GM12874 (cell line): ENCODE results near the gene TLE6.

Source experiments
- TF ChIP-seq, protein P1 (sequence below): IDR thresholded peaks from 2 replicates; pipeline ENCODE4 v1.5.1; 2011; ENCODE audit warnings: low read depth, mild to moderate bottlenecking, control low read depth, low read length, moderate library complexity; ENCODE audit not compliant: insufficient read depth

Gene TLE6

DNA sequence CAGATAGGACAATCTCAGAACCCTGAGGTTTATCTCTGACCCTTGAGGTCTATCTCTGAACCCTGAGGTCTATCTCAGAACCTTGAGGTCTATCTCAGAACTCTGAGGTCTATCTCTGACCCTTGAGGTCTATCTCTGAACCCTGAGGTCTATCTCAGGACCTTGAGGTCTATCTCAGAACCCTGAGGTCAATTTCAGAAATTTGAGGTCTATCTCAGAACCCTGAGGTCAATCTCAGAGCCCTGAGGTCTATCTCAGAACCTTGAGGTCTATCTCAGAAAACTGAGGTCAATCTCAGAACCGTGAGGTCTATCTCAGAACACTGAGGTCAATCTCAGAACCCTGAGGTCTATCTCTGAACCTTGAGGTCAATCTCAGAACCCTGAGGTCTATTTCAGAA, 49.4 kb downstream of the TLE6 start:
- TF ChIP-seq, protein P1, sequence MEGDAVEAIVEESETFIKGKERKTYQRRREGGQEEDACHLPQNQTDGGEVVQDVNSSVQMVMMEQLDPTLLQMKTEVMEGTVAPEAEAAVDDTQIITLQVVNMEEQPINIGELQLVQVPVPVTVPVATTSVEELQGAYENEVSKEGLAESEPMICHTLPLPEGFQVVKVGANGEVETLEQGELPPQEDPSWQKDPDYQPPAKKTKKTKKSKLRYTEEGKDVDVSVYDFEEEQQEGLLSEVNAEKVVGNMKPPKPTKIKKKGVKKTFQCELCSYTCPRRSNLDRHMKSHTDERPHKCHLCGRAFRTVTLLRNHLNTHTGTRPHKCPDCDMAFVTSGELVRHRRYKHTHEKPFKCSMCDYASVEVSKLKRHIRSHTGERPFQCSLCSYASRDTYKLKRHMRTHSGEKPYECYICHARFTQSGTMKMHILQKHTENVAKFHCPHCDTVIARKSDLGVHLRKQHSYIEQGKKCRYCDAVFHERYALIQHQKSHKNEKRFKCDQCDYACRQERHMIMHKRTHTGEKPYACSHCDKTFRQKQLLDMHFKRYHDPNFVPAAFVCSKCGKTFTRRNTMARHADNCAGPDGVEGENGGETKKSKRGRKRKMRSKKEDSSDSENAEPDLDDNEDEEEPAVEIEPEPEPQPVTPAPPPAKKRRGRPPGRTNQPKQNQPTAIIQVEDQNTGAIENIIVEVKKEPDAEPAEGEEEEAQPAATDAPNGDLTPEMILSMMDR, result no peak

DNA sequence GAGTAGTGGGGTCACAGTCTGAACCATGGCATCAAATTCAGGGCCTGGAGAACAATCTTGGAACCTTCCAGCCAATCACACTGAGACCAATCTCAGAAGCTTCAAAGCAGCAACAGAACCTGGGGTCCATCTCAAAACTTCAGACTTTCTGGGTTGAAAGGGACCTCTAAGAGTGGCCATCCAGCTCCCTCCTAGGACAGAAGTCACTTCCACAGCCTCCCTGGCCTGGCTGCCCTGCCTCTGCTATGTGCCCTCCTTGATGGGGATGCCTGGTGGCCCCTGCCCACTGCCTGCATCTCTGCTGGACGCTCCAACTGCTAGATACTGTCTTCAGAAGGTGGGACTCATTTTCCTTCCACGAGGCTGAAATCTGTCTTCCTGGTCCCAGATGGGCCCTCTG, 49.9 kb downstream of the TLE6 start:
- TF ChIP-seq, protein P1, result no peak

DNA sequence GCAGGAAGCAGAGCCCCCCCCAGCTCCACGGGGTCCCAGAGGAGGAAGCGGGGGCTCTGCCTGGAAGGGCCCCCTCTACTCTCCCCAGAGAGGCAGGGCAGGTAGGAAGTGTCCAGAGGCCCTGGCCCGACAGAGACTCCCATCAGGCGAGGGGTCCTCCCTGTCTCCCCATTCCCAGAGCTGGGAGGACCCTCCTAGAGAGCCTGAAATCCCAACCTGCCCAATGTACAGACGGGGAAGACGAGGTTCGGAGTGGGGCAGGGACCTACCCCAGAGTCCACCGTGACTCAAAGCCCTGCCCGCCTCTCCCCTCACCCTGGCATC, 50.6 kb downstream of the TLE6 start:
- TF ChIP-seq, protein P1, result no peak

DNA sequence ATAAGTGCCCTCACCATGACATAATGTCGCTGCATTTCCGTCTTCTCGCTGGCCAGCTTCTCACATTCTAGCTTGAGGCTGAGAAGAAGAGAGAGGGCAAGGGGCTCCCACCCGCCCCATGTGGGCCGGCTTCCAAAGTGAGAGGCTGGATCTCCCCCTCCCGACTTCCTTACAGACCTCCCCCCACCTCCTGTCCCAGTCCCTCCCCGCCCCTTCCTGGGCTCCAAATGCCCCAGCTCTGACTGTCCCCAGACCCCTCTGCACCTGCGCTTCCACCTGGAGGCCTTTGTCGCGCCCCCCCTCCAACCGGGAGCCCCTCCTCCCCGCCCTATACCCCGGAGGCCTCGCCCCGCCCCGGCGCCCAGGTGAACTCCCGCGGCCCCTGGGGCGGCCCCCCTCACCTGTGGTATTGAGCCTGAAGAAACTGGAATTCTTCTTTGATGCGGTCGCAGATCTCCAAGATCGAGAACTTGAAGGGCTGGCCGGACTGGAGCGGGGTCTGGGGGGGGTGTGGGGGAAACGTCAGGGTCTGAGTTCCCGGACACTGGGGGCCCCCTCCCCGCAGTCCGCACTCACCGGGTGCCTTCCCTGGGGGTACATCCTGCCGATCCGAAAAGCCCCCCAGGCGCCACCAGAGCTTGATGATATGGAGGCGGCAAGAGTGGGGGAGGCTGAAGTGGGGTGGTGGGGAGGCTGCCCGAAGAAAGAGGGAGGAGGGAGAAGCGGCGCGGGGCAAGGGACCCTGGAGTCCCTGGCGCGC, 51.1 kb downstream of the TLE6 start:
- TF ChIP-seq, protein P1, result no peak

GRCh38 chr19:3029065-3029923, 51.9 kb downstream of the TLE6 start, which contains the start of gene TLE2:
TSS of gene TLE2 (minus strand) at chr19:3029280. CDS start at chr19:3028904, 376 bp downstream.
- TF ChIP-seq, protein P1, result no peak

DNA sequence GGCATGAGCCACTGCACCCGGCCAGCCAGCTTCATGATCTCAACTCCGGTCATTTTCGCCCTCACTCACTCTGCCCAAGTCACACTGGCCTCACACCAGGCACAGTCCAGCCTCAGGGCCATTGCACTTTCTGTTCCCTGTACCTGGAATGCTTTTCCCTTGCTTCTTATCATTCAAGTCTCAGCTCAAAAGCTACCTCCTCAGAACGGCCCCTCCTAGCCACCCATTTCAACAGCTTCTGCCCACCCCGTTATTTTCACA, 54.2 kb downstream of the TLE6 start:
- TF ChIP-seq, protein P1, result no peak

DNA sequence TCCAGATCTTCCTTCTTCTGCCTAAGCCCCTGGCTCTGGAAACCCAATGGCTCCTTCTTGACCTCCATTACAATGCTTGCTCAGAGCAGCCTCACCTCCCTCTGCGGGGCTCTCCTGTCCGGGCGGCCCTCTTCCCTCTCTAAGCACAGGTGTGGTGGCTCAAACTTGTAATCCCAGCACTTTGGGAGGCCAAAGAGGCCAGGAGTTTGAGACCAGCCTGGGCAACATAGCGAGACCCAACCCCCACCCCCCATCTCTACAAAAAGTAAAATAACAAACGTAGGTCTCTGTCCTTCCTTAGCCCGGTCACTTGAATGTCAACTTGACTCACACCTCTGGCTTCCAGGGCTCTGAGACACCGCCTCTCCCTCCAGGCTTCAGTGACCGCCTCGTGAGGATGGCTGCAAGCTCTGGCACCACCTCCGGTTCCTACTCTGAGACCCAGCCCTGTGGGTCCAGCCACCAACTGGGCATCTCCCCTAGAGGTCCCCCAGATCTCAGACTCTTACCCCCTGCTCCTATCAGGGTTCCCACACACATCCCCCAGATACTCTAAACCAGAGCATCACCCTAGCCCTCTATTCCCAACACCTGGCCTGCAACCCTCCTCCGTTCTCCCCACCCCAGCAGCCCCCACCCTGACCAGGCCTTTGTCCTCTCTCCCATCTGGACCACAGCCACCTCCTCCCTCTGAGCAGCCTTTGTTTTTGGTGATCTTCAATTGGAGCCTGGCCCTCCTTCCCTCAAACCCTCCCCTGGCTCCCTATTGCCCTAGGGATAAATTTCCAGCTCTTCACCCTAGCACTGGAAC, 56.4 kb downstream of the TLE6 start:
- TF ChIP-seq, protein P1, result no peak
